Erythroblast (primary cell): ENCODE results near the gene PCDH15.

Source experiments
- GATA1 ChIP-seq: IDR thresholded peaks from 2 replicates; pipeline ENCODE4 v1.6.1; 2011; ENCODE audit warnings: low read depth, mild to moderate bottlenecking, control low read depth, low read length, moderate library complexity
- POLR2A ChIP-seq: IDR thresholded peaks from 2 replicates; pipeline ENCODE4 v1.6.1; 2011; ENCODE audit warnings: mild to moderate bottlenecking, low read length

GRCh38 chr10:54064215-54064614 lies 736.8 kb downstream of the PCDH15 start:
- TF ChIP-seq POLR2A (no peak), GATA1 (no peak)
